Mesenchymal stem cell (in vitro differentiated cells and primary cell): ENCODE data around the gene HNMT.
A peak's percentile ranks its signal among the peaks of the same experiment; 100 is the strongest.

Experiments used
- DNase-seq: peaks from one replicate; pipeline ENCODE4 v3.0.0-alpha.2; 2013
- H2AFZ ChIP-seq: one replicate; pipeline ENCODE4 v1.6.1; 2013; ENCODE audit warnings: low read depth, mild to moderate bottlenecking, control low read depth, inconsistent platforms, low read length, moderate library complexity
- H2AK5ac ChIP-seq: 2 replicates; pipeline ENCODE4 v1.6.1; 2013; ENCODE audit warnings: low read length, moderate library complexity, mild to moderate bottlenecking, inconsistent platforms; ENCODE audit not compliant: severe bottlenecking
- H2BK120ac ChIP-seq: one replicate; pipeline ENCODE4 v1.6.1; 2013; ENCODE audit warnings: low read depth, mild to moderate bottlenecking, inconsistent platforms, low read length, moderate library complexity
- H2BK12ac ChIP-seq, 2 experiments: one replicate each; pipeline ENCODE4 v1.6.1; 2013; ENCODE audit warnings: inconsistent platforms in 2 of 2, low read length in 2 of 2, mild to moderate bottlenecking in 2 of 2, moderate library complexity in 2 of 2, control low read depth in 1 of 2
- H2BK15ac ChIP-seq: one replicate; pipeline ENCODE4 v1.6.1; 2013; ENCODE audit warnings: mild to moderate bottlenecking, low read depth, inconsistent platforms; ENCODE audit not compliant: poor library complexity, severe bottlenecking
- H2BK5ac ChIP-seq: 2 replicates; pipeline ENCODE4 v1.6.1; 2013; ENCODE audit warnings: low read depth, mild to moderate bottlenecking, low read length, control low read depth, inconsistent platforms; ENCODE audit not compliant: poor library complexity, severe bottlenecking
- H3K14ac ChIP-seq, 2 experiments: one replicate each; pipeline ENCODE4 v1.6.1; 2013; ENCODE audit warnings: inconsistent platforms in 2 of 2, low read length in 2 of 2, control low read depth in 1 of 2, mild to moderate bottlenecking in 1 of 2, moderate library complexity in 1 of 2
- H3K18ac ChIP-seq, 2 experiments: one replicate each; pipeline ENCODE4 v1.6.1; 2013; ENCODE audit warnings: inconsistent platforms in 2 of 2, low read length in 2 of 2, control low read depth in 1 of 2, low read depth in 1 of 2, mild to moderate bottlenecking in 1 of 2
- H3K23ac ChIP-seq, 2 experiments: one replicate each; pipeline ENCODE4 v1.6.1; 2013; ENCODE audit warnings: inconsistent platforms in 2 of 2, low read length in 2 of 2, mild to moderate bottlenecking in 2 of 2, moderate library complexity in 2 of 2, control low read depth in 1 of 2
- H3K27ac ChIP-seq: 2 replicates; pipeline ENCODE4 v1.5.1; 2013; ENCODE audit warnings: mild to moderate bottlenecking, moderate library complexity, low read length, control low read depth, inconsistent platforms; ENCODE audit not compliant: poor library complexity, severe bottlenecking
- H3K27me3 ChIP-seq, 2 experiments: 2 replicates each; pipeline versions ENCODE4 v1.6.1 to v1.7.0; 2013; ENCODE audit warnings: low read length in 2 of 2, mild to moderate bottlenecking in 2 of 2, moderate library complexity in 2 of 2, control low read depth in 1 of 2, inconsistent platforms in 1 of 2; ENCODE audit not compliant: control insufficient read depth in 1 of 2, insufficient read depth in 1 of 2
- H3K36me3 ChIP-seq, 2 experiments: 2 replicates each; pipeline versions ENCODE4 v1.6.1 to v1.7.0; 2013; ENCODE audit warnings: low read length in 2 of 2, control low read depth in 1 of 2, inconsistent platforms in 1 of 2, low read depth in 1 of 2, mild to moderate bottlenecking in 1 of 2; ENCODE audit not compliant: insufficient read depth in 2 of 2, control insufficient read depth in 1 of 2
- H3K4ac ChIP-seq, 2 experiments: one replicate each; pipeline ENCODE4 v1.6.1; 2013; ENCODE audit warnings: inconsistent platforms in 2 of 2, low read length in 2 of 2, mild to moderate bottlenecking in 2 of 2, moderate library complexity in 2 of 2, control low read depth in 1 of 2, low read depth in 1 of 2
- H3K4me1 ChIP-seq: 2 replicates; pipeline ENCODE4 v1.6.1; 2013; ENCODE audit warnings: low read depth, low read length, control low read depth; ENCODE audit not compliant: control insufficient read depth, insufficient read depth
- H3K4me2 ChIP-seq: 2 replicates; pipeline ENCODE4 v1.6.1; 2013; ENCODE audit warnings: low read length, mild to moderate bottlenecking, inconsistent platforms; ENCODE audit not compliant: poor library complexity, severe bottlenecking
- H3K4me3 ChIP-seq, 2 experiments: 2 replicates each; pipeline versions ENCODE4 v1.5.1 to v1.7.0; 2013; ENCODE audit warnings: low read length in 2 of 2, mild to moderate bottlenecking in 2 of 2, control low read depth in 1 of 2, low read depth in 1 of 2; ENCODE audit not compliant: insufficient read depth in 1 of 2
- H3K79me1 ChIP-seq: replicated peaks from 2 replicates; pipeline ENCODE4 v1.6.1; 2013; ENCODE audit warnings: mild to moderate bottlenecking, control low read depth, low read length, inconsistent platforms; ENCODE audit not compliant: poor library complexity, severe bottlenecking
- H3K9ac ChIP-seq: 2 replicates; pipeline ENCODE4 v1.7.0; 2013; ENCODE audit warnings: mild to moderate bottlenecking, low read length, moderate library complexity
- H3K9me3 ChIP-seq: 2 replicates; pipeline ENCODE4 v1.7.0; 2013; ENCODE audit warnings: mild to moderate bottlenecking, low read length; ENCODE audit not compliant: control insufficient read depth
- H4K8ac ChIP-seq: one replicate; pipeline ENCODE4 v1.6.1; 2013; ENCODE audit warnings: inconsistent platforms, mild to moderate bottlenecking, low read length, moderate library complexity
- H4K91ac ChIP-seq: one replicate; pipeline ENCODE4 v1.6.1; 2013; ENCODE audit warnings: mild to moderate bottlenecking, low read length, inconsistent platforms
- WGBS: methylation state at CpG from one replicate; pipeline ENCODE4 v1.1.7; 2013; ENCODE audit warnings: mixed read lengths; 5-methylcytosine and 5-hydroxymethylcytosine counted together

Gene HNMT

DNA sequence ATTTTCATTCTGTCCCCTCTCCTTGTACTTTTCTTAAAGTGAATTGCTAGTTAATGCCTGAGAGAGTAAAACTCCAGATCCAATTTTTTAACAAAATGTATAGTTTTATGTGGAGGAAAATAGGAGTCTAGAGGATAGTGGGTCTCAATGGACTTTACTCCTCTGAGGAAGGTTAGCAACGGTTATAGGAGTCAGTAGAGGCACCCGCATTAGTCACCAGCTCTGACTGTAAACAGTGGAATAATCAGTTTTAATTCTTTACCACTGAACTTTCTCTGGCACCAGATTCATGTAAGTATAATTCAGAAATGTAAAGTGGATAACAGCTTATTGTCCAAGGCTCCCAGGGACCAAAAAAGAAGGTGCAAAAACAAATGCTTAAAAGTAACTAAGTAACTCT is 38.7 kb upstream of the HNMT start:
- no peak overlapping the region for H3K4ac ChIP-seq
- peaks cover 1% of the 10 kb centered on the region for H3K4me1 ChIP-seq
- H3K79me1 ChIP-seq = no peaks in the 10 kb centered on the region
- no peak overlapping the region for H4K8ac ChIP-seq
- H3K9me3 ChIP-seq = no peaks in the 10 kb centered on the region
- H4K91ac ChIP-seq = no peak overlapping the region
- no peak overlapping the region for H2BK12ac ChIP-seq
- WGBS = 25% methylated on average over 1 of the region's 2 CpGs
- H3K27ac ChIP-seq = no peak overlapping the region
- DNase-seq = peak; percentile 46
- no peak overlapping the region for H2BK120ac ChIP-seq
- no peak overlapping the region for H3K23ac ChIP-seq
- no peak overlapping the region for H3K4me3 ChIP-seq
- no peak overlapping the region for H2BK15ac ChIP-seq
- H3K18ac ChIP-seq = no peak overlapping the region
- no peak overlapping the region for H2BK5ac ChIP-seq
- no peaks in the 10 kb centered on the region for H3K36me3 ChIP-seq
- no peak overlapping the region for H2AK5ac ChIP-seq
- H3K9ac ChIP-seq = no peak overlapping the region
- no peak overlapping the region for H3K4me2 ChIP-seq
- H3K27me3 ChIP-seq = no peaks in the 10 kb centered on the region
- H3K14ac ChIP-seq = no peak overlapping the region
- no peak overlapping the region for H2AFZ ChIP-seq

DNA sequence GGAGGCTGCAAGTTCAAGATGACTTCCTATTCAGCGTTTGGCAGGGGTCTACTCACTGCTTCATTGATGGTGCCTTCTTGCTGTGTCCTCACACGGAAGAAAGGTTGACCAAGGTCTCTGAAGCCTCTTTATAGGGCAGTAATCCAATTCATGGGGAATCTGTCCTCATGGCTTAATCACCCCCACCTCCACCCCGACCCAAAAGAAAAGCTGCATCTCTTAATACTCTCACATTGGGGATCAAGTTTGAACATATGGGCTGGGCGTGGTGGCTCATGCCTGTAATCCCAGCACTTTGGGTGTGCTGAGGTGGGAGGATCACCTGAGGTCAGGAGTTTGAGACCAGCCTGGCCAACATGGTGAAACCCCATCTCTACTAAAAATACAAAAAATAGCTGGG is 36.4 kb upstream of the HNMT start:
- no peaks in the 10 kb centered on the region for H3K27me3 ChIP-seq
- peak overlapping the region; percentile 96 for H2AK5ac ChIP-seq
- H2AFZ ChIP-seq = no peak overlapping the region
- H3K18ac ChIP-seq = peak overlapping the region; percentile 26 to 62
- peak overlapping the region; percentile 83 for H4K91ac ChIP-seq
- peak overlapping the region in 1 of 2 experiments; percentile 45 for H2BK12ac ChIP-seq
- no peaks in the 10 kb centered on the region for H3K9me3 ChIP-seq
- no peak overlapping the region for H3K4me2 ChIP-seq
- H3K4me3 ChIP-seq = no peak overlapping the region
- H3K14ac ChIP-seq = no peak overlapping the region
- DNase-seq = no peak
- no peak overlapping the region for H3K27ac ChIP-seq
- peaks cover 1% of the 10 kb centered on the region for H3K4me1 ChIP-seq
- no peak overlapping the region for H2BK5ac ChIP-seq
- H3K4ac ChIP-seq = peak overlapping the region in 1 of 2 experiments; percentile 3
- no peak overlapping the region for H2BK120ac ChIP-seq
- no peaks in the 10 kb centered on the region for H3K79me1 ChIP-seq
- H2BK15ac ChIP-seq = no peak overlapping the region
- WGBS = 99% methylated on average over 3 of the region's 4 CpGs
- H3K36me3 ChIP-seq = no peaks in the 10 kb centered on the region
- no peak overlapping the region for H3K23ac ChIP-seq
- H4K8ac ChIP-seq = peak overlapping the region; percentile 4
- no peak overlapping the region for H3K9ac ChIP-seq

DNA sequence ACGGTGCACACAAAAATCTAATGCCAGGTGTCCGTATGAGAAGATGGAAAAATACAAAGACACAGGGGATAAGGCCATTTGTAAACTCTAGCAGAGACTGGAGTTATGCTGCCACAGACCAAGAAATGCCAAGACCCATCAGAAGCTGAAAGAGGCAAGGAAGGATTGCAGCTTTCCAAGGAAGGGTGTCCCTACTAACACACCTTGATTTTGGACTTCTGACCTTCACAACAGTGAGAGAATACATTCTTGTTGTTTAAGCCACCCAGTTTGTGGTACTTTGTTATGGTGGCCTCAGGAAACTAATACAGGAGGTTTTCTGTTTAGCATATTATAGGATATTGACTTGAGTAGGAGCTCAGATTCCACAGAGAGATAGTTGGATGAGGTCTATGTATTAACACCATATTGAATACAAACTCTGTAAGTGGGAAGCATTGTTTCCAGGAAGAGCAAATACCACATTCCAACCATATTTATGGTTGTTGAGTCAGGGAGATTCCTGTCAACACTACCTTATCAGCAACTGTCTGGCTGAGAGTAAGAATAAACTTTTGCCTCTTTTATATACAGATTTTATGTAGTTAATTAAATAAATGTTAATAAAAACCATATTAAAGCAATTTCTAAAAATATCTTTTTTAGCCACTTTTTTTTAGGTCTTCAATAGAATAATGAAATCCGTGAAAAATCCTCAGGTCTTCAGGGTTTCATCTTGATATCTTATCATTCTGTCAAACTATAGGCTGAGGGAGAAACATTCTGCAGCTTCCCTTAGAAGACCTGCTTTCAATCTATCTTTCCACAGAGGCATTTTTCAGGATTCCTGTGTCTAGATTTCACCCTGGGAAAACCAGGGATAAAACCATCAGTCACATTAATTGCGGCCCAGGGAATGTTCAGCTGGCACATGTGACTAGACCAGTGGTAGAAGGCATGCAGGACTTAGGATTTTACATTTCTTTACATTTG is 35.4 kb upstream of the HNMT start:
- Histone ChIP-seq H3K27ac (peak overlapping the region; percentile 93), H3K4me1 (peaks cover 1% of the 10 kb centered on the region), H2AFZ (no peak overlapping the region), H2AK5ac (no peak overlapping the region), H2BK12ac (no peak overlapping the region), H3K4me2 (no peak overlapping the region), H2BK15ac (no peak overlapping the region), H3K79me1 (no peaks in the 10 kb centered on the region), H4K91ac (no peak overlapping the region), H3K27me3 (no peaks in the 10 kb centered on the region), H3K18ac (peak overlapping the region in 1 of 2 experiments; percentile 34), H3K23ac (no peak overlapping the region), H3K9ac (no peak overlapping the region), H2BK120ac (peak overlapping the region; percentile 6), H4K8ac (no peak overlapping the region), H3K14ac (no peak overlapping the region), H3K36me3 (no peaks in the 10 kb centered on the region), H3K4me3 (no peak overlapping the region), H2BK5ac (no peak overlapping the region), H3K9me3 (no peaks in the 10 kb centered on the region), H3K4ac (no peak overlapping the region)
- DNase-seq = peak; percentile 75
- WGBS = 73% methylated on average over 3 of the region's 4 CpGs

DNA sequence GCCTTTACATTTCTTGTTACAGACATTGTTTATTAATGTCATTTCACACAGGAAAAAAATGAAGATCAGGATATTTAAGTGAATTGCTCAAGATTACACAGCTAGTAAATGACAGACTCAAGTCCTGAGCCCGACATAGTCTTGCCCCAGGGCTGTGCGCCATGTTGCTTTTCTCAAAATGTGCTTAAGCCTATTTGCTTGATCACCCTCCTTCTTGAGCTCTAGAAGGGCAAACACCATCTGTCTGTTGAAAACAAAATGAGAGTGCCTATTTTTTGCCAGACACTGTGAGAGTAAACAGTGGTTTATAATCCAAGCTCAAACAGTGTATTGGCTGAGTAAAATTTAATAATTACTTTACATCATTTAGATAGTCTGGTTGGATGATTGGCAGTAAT is 34.8 kb upstream of the HNMT start:
- Histone ChIP-seq H4K91ac (no peak overlapping the region), H3K27ac (peak overlapping the region; percentile 93)

More for the DNA sequence above, 34.8 kb upstream of the HNMT start:
- H3K4me2 ChIP-seq = no peak overlapping the region
- H2BK120ac ChIP-seq = no peak overlapping the region
- H2BK5ac ChIP-seq = no peak overlapping the region
- no peaks in the 10 kb centered on the region for H3K27me3 ChIP-seq
- no peak overlapping the region for H2AFZ ChIP-seq
- no peaks in the 10 kb centered on the region for H3K79me1 ChIP-seq
- H4K8ac ChIP-seq = no peak overlapping the region
- H2AK5ac ChIP-seq = peak overlapping the region; percentile 79
- WGBS = 75% methylated on average over 2 of the region's 2 CpGs
- no peaks in the 10 kb centered on the region for H3K9me3 ChIP-seq
- H3K14ac ChIP-seq = no peak overlapping the region
- H3K23ac ChIP-seq = no peak overlapping the region
- H3K4me1 ChIP-seq = peaks cover 1% of the 10 kb centered on the region
- no peak overlapping the region for H3K9ac ChIP-seq
- no peak overlapping the region for H3K4me3 ChIP-seq
- peak overlapping the region; percentile 72 to 88 for H3K18ac ChIP-seq
- no peak for DNase-seq
- peak overlapping the region in 1 of 2 experiments; percentile 61 for H2BK12ac ChIP-seq
- no peak overlapping the region for H2BK15ac ChIP-seq
- H3K36me3 ChIP-seq = no peaks in the 10 kb centered on the region
- H3K4ac ChIP-seq = peak overlapping the region in 1 of 2 experiments; percentile 78
